Activated T-cell treated with anti-CD3 and anti-CD28 coated beads for 4 hours (primary cell): ENCODE measurements around the gene FAM83D.
"Not testable (repeated sequence)": the region's sequence is repeated elsewhere in the genome, so short reads cannot be mapped to it uniquely, and the experiment has no call there.

Source experiments
- DNase-seq: peaks from one replicate; pipeline ENCODE4 v3.0.0-alpha.2; 2020

Gene FAM83D

GRCh38 chr20:38935967-38936407 lies 9.8 kb downstream of the FAM83D start:
- no peak for DNase-seq

- no peak for DNase-seq
Observed at GRCh38 chr20:38937000-38937399, 10.8 kb downstream of the FAM83D start.

GRCh38 chr20:38937978-38938473 lies 11.8 kb downstream of the FAM83D start:
- no peak for DNase-seq

GRCh38 chr20:38939686-38940085 lies 13.5 kb downstream of the FAM83D start:
- DNase-seq = no peak

- no peak for DNase-seq
Observed at GRCh38 chr20:38940644-38941043, 14.4 kb downstream of the FAM83D start.

GRCh38 chr20:38941726-38942389 lies 15.6 kb downstream of the FAM83D start:
- no peak for DNase-seq

- no peak for DNase-seq
Observed at GRCh38 chr20:38945012-38945411, 18.8 kb downstream of the FAM83D start.

- no peak for DNase-seq
Observed at GRCh38 chr20:38946836-38947235, 20.6 kb downstream of the FAM83D start.

- no peak for DNase-seq
Observed at GRCh38 chr20:38947931-38948362, 21.7 kb downstream of the FAM83D start.

- no peak for DNase-seq
Observed at GRCh38 chr20:38950254-38950653, 24.0 kb downstream of the FAM83D start.

- DNase-seq = no peak
Observed at GRCh38 chr20:38951611-38952010, 25.4 kb downstream of the FAM83D start.

GRCh38 chr20:38952153-38952552 lies 25.9 kb downstream of the FAM83D start:
- no peak for DNase-seq

GRCh38 chr20:38953630-38954340 lies 27.6 kb downstream of the FAM83D start:
- DNase-seq = no peak

- DNase-seq = no peak
Observed at GRCh38 chr20:38957235-38957876, 31.1 kb downstream of the FAM83D start.

GRCh38 chr20:38957915-38958485 lies 31.8 kb downstream of the FAM83D start:
- DNase-seq = no peak

GRCh38 chr20:38960187-38960687 lies 34.0 kb downstream of the FAM83D start:
- DNase-seq = not testable (repeated sequence)

- DNase-seq = peak; percentile 7
Observed at GRCh38 chr20:38961530-38962043, 35.4 kb downstream of the FAM83D start.

- peak; percentile 98 for DNase-seq
Observed at GRCh38 chr20:38962044-38962927, 36.1 kb downstream of the FAM83D start, which contains the start of gene DHX35. TSS of gene DHX35 (plus strand) at chr20:38962344. CDS start at chr20:38962368, 24 bp downstream.

- no peak for DNase-seq
Observed at GRCh38 chr20:38962928-38963401, 36.7 kb downstream of the FAM83D start.

GRCh38 chr20:38963745-38964144 lies 37.5 kb downstream of the FAM83D start:
- DNase-seq = no peak

GRCh38 chr20:38965264-38965663 lies 39.0 kb downstream of the FAM83D start:
- DNase-seq = no peak

- no peak for DNase-seq
Observed at GRCh38 chr20:38968090-38968489, 41.9 kb downstream of the FAM83D start.
